HS-27A (cell line): ENCODE measurements around the gene CIC.

ENCODE experiments used
- DNase-seq: peaks from one replicate; pipeline ENCODE4 v3.0.0-alpha.2; 2012; ENCODE audit warnings: low read depth, missing footprints

CIC gene

DNA sequence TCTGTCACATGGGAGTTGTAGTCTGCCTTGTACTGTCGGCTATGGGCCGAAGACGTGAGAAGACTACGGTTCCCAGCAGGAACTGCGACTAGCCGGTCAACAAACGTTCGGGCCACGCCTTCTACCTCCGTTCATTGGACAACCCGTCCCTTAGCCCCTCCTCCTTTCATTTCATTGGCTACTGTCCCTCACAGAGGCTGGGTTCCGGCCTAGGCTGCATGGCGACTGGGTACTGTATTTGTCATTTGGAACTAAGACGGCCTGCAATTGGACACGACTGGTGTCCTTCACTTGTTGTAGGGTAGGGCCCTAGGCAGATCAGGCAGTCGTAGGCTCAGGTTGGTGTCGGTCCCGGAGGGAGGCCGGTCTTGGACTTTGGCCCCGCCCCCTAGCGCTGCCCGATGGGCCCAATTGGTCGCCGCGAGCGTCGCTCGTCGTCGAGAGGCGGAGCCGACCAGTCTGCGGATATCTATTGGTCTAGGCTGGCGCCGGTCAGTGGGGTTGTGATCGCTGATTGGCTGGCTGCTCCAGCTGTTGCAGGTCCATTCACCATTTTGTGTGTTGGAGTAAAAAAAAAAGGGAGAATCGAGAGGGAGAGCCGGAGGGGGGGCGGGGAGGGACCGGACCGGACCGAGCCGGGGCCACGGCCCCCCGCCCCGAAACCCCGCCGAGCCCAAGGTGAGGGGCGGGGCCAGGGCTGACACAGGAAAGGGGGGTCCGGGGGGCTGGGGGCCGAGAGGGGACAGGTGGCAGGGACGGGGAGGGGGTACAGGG, at the start of gene CIC:
Gene CIC, plus strand, starts transcription at position 549 of the 774 bp plus-strand sequence. CDS start 2,532 bp downstream, outside the sequence.
- DNase-seq: peak; percentile 100

DNA sequence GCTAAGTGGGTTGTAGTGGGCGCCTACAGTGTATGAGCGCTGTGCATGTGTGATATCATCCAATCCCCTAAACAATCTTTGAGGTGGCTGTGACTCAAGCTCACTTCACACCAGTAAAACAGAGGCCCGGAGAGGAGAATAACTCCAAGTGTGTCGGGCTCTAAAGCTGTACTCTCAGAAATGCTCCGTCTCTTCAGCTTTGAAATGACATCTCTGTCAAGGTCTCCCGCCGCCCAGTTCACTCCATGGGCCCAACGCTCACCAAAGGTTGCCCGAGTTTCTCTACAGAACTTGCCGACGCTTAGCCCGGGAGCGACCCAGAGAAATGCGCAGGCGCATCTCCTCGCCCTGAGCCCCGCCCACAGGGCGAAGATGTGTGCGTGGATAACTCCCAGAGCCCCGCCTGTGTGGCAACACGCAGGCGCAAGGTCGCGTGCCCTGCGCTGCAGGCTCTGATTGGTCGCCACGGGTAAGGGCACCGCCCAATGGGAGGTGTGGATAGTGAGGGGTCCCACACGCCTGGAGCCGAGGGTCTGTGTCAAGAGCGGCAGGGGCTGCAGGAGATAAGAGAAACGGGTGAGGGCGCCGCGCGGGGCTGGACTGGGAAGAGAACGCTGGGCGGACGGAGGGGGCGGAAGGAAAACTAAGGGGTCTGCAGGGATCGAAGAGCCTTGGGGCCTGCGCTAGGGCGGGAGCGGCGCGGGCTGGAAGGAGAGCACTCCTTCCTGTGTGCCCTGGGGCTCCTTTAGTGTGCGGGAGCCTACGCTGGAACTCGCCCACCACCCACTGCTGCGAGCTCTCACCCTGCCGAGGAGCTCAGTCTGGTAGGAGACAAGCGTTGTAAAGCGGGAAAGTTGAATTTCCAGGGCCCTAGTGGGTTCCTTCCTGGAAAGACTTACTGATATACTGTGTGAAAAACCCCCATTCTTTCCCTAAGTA, 49.0 kb upstream of the CIC start, which contains the start of gene ZNF526:
Gene ZNF526, plus strand, starts transcription at position 501 of the 939 bp plus-strand sequence. CDS start 4,092 bp downstream, outside the sequence.
- DNase-seq: peak; percentile 100

DNA sequence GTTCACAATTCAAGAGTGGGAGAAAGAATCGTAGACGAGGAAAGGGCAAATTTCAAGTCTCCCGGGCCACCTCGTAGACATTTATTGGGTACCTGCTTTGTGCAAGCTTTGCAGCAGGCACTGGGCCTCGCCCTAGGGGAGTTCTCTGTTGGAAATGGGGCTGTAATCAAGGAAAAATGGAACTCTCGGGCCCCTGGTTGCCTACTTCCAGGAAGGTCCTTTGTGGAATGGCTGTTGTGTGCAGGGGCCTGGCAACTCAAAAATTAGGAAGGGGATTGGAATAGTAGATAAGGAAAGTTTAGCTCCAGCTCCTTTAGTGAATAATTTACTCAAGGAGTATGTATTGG, 48.3 kb upstream of the CIC start:
- DNase-seq: no peak

DNA sequence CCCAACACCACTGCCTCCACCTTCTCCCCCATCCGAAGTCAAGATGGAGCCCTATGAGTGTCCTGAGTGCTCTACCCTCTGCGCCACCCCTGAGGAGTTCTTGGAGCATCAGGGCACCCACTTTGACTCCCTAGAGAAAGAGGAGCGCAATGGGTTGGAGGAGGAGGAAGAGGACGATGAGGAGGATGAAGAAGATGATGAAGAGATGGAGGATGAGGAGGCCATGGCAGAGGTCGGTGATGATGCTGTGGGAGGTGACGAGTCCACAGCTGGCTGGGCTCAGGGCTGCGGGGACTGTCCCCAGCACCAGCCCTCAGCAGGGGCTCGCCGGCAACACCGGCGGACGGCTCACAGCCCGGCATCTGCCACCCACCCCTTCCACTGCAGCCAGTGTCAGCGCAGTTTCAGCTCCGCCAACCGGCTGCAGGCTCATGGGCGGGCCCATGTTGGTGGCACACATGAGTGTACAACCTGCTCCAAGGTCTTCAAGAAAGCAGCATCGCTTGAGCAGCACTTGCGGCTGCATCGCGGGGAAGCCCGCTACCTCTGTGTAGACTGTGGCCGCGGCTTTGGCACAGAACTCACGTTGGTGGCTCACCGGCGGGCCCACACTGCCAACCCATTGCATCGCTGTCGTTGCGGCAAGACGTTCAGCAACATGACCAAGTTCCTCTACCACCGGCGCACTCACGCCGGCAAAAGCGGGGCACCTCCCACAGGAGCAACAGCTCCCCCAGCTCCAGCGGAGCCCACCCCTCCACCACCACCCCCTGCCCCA, 43.9 kb upstream of the CIC start:
- DNase-seq: no peak

DNA sequence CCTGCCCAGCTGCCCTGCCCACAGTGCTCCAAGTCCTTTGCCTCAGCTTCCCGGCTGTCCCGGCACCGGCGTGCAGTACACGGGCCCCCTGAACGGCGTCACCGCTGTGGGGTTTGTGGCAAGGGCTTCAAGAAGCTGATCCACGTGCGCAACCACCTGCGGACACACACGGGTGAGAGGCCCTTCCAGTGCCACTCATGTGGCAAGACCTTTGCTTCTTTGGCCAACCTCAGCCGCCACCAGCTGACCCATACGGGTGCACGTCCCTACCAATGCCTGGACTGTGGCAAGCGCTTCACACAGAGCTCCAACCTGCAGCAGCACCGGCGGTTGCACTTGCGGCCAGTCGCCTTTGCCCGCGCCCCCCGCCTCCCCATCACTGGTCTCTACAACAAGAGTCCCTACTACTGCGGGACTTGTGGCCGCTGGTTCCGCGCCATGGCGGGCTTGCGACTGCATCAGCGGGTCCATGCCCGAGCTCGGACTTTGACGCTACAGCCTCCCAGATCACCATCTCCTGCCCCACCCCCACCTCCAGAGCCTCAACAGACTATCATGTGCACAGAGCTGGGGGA, 43.2 kb upstream of the CIC start:
- DNase-seq: no peak

DNA sequence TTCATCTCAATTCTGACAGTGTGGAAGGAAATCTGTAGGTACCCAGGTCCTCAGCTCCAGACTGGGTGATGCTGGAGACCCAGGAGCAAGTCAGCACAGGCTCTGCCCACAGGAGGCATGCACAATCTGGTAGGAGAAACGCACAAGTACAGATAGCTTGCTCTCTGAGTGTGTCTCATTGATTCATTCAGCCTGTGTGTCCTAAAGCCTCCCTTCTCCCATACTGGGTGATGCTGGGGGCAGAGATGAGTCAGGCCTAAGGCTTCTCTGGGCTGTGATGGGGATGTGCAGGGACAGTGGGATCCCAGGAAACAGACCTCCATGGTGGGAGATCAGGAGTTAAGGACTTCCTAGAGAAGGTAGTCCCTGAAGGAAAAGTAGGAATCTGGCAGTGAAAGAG, 42.2 kb upstream of the CIC start:
- no peak for DNase-seq

DNA sequence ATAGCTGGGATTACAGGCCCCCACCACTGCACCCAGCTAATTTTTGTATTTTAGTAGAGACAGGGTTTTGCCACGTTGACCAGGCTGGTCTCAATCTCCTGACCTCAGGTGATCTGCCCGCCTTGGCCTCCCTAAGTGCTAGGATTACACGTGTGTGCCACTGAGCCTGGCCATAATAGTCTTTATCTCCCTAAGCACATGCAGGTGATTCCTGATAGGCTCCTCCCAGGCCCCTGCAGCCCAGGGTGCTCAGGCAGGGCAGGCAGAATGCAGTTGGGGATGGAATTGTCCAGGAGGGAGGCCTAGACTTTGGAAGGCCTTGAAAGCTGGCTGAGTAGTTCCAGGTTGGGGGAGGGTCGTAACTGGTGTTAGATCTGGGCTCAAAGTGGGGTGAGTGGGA, 40.4 kb upstream of the CIC start:
- DNase-seq: no peak

DNA sequence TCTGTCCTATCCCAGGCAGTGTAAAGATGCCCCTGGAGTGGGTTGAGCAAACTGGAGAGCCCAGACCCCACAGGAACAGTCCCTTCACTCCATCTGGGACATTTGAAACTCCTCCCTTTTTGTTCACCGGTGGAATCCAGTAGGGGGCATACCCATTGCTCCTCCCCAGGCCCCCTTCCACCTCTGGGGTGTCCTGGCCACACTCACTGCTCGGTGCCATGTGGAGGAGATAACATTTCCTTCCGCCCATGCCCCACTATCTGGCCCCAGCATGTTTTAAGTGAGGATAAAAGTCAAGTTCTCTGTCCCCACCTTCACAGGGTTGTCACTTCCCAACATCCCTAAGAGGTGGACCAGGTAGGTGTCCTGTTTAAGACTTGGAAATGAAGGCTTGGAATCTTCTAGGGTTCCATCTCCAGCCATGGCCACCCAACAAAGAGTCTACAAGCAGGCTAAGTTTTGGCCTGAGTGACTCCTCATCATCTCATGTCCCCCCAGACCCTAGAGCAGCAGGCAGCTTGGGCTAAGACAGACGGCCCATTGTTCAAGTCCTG, 39.7 kb upstream of the CIC start:
- DNase-seq: no peak

DNA sequence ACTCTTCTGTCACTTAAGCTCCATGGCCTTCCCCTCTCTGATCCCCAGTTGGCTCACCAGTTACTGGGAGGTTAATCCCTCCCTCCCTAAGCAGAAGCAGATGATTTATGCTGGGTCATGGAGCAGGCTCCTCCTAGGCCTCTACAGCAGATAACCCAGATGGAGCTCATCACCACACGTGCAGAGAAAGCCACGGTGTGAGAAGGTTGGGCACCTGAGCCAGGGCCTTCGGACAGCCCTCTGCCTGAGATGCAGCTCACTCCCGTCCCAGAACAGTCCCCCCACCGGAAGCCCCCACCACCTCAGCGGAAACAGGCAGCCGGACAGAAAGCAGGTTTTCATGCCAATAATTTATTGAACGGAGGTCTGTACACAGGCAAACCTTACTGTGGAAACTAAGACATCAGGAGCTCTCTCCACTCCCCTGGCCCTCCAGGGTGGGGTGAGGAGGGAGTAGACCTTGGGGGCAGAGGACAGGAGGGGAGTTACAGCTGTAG, 39.1 kb upstream of the CIC start:
- no peak for DNase-seq

DNA sequence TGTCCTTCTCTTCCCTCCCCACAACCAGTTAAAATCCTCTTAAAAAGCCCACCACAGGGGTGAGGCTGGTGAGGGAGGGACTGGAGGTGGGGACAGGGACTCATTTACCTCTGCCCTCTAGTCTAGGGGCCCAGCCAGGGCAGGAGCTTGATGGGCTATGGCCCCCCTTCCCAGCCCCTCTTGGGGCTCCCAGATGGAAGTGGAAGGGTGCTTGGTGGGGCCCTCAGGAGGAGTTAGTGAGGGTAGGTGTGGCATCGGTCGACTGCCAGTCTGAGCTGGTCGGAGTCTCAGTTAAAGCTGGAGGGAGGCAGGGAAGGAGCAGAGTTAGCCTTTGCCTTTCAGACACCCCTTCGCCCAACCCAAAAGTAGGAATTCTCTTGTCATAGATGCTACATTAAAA, 38.5 kb upstream of the CIC start:
- DNase-seq: no peak

DNA sequence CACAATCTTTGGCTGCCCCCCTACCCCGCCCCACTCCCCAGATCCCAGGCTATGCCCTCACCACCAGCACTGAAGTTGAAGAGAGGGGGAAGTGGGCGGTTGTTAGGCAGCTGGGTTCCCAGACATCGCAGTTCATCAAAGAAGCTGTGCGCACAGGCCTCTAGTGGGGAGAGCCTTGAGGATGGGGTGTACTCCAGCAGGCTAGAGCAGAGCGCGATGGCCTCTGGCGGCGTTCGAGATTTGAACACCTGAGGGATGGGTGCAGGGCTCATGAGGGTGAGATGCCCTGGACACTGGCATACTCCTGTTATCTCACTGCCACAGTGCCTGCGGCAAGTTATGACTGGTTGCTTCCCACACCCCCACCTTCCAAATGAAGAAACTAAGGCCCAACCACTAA, 36.6 kb upstream of the CIC start:
- no peak for DNase-seq

DNA sequence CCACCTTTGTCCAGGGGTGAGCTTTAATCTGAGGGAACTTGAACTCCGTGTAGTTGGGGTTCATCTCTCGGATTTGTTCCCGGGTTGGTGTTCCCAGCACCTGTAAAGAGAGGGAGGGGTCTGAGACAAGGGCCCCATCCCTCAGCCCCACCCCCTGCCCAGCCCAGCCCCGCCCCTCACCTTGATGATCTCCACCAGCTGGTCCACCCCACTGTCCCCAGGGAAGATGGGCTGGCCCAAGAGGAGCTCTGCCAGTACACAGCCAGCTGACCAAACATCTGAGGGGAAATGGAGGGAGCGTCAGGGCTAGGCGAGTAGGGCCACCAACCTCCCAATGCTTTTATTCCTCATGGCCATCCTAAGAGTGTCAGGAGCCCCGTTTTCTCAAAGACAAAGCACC, 35.9 kb upstream of the CIC start:
- no peak for DNase-seq

DNA sequence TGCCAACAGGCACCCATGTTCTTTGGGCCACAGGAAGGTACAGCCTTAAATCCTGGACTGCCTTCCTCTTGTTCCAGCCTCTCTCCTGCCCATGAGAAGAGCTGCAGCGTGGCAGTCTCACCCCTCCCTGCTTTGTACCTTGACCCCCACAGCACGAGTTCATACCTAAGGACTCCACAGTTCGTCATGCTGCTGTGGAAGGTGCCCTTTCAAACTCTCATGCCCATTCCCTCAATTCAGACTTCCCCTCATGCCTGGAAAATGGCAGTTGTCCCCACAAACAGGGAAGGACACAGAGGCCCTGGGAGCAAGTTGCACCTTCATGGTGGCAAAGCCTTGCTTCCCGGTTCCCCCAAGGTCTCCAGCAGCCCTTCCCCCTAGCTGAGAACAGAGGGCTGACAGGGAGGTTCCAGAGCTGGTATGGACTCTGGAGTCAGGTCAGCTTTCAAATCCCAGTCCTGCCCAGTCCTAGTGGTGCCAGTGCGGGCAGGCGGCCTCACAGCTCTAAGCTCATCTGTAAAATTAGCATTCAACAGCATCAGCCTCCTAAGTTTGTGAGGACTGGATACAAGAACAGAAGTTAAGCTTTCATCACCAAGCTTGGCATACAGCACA, 35.3 kb upstream of the CIC start:
- DNase-seq: no peak

DNA sequence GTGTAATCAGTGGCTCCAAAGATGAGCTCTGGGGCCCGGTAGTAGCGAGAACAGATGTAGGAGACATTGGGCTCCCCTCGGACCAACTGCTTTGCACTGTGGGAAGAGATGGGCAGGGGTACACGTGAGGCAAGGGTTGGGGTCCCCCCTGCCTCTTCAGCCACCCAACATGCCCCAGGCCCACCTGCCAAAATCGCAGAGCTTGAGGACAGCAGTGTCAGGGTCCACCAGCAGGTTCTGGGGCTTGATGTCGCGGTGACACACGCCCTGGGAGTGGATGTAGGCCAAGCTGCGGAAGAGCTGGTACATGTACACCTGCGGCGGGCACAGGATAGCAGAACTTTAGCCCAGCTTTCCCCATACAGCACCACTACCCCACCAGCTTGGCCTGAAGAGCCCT, 34.7 kb upstream of the CIC start:
- DNase-seq: no peak

DNA sequence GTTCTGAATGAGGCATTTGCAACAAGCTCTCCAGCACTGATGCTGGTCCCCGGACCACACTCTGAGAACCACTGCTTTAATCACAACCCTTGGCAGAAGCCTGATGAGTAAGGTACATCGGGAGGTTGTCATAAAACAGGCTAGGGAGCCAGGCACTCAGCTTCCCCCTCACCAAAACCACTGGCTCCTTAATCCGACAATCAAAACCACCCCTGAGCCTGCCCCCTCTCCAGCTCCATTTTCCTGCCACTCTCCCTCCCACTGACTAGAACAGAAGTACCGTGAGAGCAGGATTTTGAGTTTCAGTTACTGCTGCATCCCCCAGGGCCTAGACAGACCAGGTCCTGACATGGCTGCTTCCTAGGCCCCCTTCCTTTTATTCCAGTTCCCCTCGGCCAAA, 33.9 kb upstream of the CIC start:
- DNase-seq: no peak

DNA sequence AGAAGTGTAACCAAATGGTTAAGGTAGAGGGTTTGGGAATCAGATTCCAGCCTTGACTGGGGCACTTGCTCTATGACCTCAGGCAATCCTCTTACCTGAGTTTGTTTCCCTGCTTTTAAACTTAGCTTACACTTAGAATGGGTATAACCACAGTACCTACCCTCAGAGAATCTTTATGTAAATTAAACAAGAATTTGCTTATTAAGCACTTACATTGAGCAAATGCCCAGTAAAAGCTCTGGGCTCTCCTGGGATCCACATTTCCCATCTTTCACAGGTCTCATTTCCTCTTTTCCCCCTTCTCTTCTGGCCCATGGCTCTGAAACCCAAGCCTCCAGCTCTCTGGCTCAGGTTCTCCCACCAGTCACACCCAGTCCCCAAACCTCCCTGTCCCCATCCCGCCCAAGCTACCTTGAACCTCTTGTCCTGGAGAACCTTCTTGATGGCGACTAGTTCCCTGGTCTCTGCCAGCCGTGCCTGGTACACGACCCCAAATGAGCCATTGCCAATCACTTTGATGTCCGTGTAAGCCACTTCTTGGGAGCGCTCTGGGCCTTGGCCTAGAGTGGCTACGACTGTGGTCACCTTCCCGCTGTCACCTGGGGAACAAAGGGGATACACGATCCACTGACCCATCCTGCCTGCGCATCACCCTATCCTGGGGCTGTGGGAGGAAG, 29.4 kb upstream of the CIC start:
- no peak for DNase-seq

DNA sequence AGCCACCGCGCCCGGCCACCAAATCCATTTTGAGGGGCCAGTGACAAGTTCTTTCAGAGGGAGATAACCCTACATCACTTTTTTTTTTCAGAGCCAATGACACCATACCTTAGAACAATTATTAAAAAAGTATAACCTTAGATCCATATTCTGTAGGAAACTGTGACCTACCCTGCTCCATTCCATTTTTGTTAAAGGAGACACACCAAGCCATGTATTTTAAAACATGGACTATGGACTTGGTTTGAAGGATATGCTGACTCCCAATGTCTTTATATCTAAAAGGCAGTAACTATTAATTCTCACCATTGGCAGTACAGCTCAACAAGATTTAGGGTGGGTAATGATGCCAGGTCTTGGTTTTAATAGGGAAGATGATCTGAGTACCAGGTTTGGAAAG, 27.8 kb upstream of the CIC start:
- DNase-seq: no peak

DNA sequence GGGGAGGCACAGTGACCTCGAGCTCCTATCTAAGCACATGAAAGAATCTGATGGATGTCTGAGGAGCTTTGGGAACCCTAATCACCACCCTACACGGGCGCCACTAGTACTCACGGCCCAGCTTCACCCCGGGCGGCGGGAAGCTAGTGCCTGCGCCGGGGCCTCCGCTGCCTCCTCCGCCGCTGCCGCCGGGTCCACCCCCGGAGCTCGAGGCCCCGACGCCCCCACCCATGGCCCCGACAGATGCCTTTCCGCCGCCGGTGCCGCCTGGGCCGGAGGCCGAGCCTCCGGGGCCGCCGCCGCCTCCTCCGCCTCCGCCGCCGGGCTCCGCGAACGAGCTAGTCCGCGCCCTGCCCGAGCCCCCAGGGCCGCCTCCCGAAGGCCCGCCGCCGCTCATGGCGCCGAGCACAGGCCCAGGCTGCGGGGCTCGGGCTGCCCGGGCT, 27.0 kb upstream of the CIC start:
- DNase-seq: no peak

DNA sequence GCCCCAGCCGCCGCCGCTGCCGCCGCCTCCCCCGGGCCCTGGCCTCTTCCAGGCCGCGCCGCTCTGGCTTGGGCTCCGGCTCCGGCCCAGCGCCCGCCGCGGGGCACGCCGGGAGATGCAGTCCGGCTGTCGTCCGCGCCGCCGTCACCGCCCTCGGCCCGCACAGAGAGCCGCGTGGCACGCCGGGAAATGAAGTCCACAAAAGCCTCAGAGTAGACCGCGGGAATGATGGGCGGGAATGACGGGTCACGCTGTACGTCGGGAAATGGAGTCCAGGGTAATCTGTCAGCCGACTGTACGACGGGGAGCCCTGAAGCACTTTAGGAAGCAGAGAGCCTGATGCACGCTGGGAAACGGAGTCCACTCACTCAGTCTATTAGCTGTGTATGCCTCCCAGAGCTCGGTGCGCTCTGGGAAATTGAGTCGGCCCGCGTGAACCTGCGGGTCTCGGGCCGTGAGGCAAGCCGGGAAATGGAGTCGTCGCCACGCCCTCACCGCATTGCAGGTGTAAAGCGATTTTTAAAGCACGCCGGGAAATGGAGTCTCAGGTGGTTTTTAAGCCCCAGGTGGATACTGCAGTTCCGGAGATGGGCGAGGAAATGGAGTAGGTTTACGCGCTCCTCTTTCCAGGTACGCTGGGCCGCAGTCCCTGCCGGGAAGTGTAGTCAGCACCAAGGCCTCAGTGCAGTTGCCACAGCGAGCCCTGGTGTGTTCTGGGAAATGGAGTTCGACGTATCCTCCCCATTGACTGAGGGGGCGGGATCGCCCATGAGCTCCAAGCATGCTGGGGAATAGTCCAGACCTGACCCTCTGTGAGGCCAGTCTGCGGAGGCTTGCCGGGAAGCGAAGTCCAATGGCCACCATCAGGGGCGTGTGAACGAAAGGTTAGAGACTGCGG, 26.3 kb upstream of the CIC start, which contains the start of gene GSK3A:
Gene GSK3A, minus strand, starts transcription at position 91 of the 898 bp plus-strand sequence. CDS start 137 bp downstream, outside the sequence.
- peak; percentile 100 for DNase-seq
